Stimulated activated CD8-positive, alpha-beta memory T cell treated with anti-CD3 and anti-CD28 coated beads, Interleukin-15, amount 100 ng/mL, for 24 hours (primary cell): ENCODE measurements around the gene ELF5.

Source experiments
- DNase-seq: peaks from one replicate; pipeline ENCODE4 v3.0.0-alpha.2; 2020; ENCODE audit warnings: low read depth

ELF5 gene

DNA sequence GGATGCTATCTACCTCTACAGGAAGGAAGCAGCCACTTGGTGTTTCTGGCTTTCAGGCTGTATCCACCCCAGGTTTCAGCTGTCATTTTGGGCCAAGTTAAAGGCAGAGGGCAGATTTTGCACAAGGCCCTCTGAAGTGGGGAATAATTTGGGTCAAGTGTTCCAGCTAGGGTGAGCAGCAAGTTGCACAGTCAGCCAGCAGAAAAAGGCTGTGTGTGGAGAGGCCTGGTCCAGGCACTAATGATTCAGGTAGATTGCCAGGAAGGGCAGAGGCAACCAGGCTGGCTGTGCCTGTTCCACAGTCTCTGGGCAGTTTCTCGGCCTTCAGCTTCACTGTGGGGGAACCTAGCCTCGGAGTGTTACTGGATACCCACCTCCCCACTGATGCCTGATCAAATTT, 8.6 kb upstream of the ELF5 start:
- DNase-seq = no peak

- no peak for DNase-seq
Observed at GRCh38 chr11:34521265-34521664, 7.7 kb upstream of the ELF5 start.

- DNase-seq = no peak
Observed at GRCh38 chr11:34519595-34520235, 6.1 kb upstream of the ELF5 start.

DNA sequence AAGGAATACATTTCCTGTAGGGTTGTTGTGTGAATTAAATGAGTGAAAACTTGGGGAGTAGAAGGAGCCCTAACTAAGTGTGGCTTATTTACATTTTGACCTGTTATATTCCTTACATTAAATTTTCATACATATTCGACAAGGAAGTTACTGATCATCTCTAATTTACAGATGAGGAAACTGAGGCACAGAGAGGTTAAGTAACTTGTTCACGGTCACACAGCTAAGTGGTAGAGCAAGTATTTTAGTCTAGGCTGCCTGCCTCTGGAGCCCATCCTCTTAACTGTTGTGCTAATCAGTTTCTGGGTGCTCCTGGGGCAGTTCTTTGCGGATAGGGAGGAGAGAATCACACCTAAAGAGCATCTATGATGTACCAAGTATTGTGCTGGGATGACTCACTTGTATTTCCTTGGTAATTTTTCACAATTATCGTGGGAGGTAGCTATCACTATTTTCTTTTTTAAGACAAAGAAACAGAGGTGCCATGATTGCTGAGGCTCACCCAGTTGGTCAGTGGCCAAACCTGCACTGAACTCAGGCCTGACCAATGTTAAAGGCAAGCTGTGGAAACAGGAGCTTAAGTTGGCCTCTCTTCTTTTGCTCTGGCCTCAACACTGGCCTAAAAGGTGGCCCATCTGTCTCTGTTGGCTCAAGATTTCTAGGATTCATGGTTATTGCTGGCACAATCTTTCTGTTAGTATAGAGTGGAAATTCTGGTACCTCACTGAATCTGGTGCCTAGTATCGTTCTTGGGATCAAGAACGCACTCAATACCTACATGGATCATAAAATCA, 2.9 kb upstream of the ELF5 start:
- DNase-seq = no peak

DNA sequence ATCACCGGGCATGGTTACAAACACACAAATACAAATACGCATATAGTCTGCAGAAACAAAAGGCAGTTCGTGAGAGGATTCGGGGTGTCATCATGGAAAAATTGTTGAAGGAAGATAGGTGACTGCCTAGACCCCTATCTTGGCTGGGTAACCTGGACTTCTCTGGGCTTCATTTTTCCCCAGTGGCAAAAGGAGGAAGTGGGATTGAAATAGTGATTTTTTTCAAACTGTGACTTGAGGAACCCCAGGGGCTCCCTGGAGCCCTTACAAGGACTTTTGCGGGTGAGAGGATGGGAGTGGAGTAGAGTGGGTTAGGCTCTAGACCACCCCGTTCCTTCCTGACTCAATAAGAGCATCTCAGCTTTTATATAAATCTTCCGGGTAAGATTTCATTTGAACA, 1.0 kb upstream of the ELF5 start:
- DNase-seq = no peak

- peak; percentile 17 for DNase-seq
Observed at GRCh38 chr11:34512840-34513681, 533 bp downstream of the ELF5 start.

DNA sequence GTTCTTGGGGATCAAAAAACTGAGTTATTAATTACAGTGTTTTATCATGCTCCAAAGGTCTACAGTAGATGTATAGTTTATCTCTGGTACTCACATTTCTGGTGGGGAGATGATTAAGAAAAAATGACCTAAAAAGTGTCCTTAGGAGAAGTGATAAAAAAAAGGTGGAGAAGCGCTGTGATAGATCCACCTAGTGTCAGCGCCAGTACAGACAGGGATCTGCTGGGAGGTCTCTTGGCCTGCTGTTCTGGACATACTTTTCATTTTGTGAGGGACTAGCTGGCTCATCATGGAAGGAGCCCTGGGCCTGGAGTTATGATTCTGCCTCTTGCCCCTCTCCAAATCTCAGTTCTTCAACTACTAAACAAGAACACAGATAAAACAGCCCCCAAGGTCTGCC, 2.9 kb downstream of the ELF5 start:
- no peak for DNase-seq

GRCh38 chr11:34510218-34510617, 3.4 kb downstream of the ELF5 start:
- no peak for DNase-seq

- DNase-seq = no peak
Observed at GRCh38 chr11:34509336-34509876, 4.2 kb downstream of the ELF5 start.

GRCh38 chr11:34508524-34508923, 5.1 kb downstream of the ELF5 start:
- no peak for DNase-seq

- DNase-seq = no peak
Observed at GRCh38 chr11:34507610-34508009, 6.0 kb downstream of the ELF5 start.

- DNase-seq = no peak
Observed at GRCh38 chr11:34507156-34507555, 6.4 kb downstream of the ELF5 start.

DNA sequence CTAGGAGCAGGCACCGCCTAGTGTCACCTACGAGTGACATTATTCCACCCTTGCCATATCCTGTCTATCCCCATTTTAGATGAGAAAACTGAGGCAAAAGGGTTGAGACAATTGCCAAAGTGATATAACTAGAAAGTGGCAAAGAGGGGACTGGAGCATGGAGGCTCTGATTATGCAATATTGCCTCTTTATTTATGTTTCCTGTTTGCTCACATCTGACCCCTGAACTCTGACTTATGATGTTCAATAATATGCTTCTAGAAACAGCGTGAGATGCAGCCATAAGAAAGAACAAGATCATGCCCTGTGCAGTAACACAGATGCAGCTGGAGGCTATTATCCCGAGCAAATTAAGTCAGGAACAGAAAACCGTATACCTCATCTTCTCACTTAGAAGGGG, 7.7 kb downstream of the ELF5 start:
- no peak for DNase-seq

- DNase-seq = no peak
Observed at GRCh38 chr11:34502949-34503348, 10.6 kb downstream of the ELF5 start.

DNA sequence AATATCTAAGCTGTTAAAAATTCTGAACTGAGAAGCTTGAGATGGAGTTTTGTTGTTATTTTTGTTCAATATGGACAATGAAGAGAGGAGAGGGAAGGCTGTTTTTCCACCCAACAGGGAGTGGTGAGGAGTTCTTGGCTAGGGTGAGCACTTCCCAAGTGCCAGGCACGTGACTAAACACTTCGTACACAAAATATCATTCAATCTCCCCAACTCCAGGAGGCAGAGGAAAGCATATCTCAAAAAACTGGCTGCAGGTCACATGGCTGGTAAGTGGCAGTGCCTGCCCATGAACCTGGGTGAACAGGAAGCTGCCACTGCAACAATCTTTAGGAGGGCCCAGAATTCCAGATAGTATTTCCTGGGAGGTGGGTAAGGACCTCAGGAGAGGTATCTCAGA, 11.6 kb downstream of the ELF5 start:
- no peak for DNase-seq

GRCh38 chr11:34501500-34501899, 12.1 kb downstream of the ELF5 start:
- DNase-seq = no peak

DNA sequence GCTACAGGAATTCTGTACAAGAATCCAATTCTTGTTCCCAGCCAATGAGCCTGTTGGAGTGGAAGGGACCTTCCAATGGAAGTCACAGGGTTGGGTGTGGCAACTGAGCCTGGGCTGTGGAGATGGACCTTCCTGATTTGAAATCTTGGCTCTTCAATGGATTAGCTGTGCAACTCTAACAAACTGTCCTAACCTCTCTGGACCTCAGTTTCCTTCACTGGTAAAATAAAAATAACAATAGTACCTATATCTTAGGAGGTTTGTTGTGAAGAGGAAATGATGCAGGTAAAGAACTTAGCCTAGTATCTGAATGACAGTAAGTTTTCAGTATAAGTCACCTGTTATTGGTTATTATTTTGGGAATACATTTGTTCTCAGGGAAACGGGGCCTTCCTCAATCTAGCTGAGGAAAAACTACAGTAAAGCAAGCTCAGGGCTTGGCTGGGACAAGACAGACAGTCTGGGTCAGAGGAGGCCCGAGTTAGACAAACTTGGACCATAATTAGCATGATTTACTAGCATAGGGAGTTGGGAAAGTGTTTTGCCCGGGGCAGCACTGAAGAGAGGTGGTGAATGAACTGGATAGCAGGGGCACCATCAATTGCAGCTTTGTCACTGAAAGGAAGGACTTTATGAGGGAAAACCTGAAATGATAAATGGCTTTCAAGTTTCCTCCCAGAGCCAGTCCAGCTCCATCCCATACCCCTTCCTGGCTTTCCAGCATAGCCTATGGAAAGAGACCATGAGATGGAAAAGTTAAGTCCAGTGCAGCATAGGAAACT, 13.7 kb downstream of the ELF5 start:
- DNase-seq = no peak

GRCh38 chr11:34495724-34496377, 17.7 kb downstream of the ELF5 start:
- no peak for DNase-seq

GRCh38 chr11:34495239-34495723, 18.3 kb downstream of the ELF5 start:
- no peak for DNase-seq

DNA sequence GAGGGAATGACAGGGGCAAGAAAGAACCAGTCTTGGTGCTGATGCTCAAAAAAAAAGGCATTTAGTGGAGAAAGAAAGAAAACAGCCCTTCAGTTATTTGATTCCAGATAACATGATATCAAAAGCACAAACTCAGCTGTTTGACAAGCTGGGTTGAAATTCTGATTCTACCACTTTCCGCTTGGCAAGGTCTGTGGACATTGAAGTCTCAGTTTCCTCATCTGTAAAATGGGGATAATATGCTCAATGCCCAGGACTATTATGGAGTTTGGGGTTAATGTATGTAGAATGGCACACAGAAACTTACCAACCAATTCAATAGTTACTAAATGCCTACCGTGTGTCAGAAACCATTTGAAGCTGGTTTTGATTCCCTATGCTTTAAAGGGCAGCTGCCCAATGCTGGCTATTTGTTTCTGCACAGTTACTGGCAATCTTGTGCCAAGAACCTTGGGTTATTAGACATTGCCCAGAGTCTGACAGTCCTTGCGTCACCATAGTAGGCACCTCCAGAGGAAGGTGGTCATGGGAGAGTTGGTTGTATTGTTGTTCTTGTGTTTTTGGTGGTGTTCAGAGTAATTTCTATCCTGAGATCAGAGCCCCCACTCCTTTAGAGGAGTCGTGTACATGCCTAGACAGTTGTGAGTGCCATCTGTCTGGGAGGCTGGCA, 19.5 kb downstream of the ELF5 start:
- DNase-seq = no peak

GRCh38 chr11:34493468-34493867, 20.1 kb downstream of the ELF5 start:
- DNase-seq = no peak
